GM20431 (cell line): Measurements from ENCODE around the gene LIM2.

ENCODE experiments used
- in situ Hi-C: fragments of 300-500 bp; cut with MseI, MboI; formaldehyde crosslinking; loops from one replicate; pipeline ENCODE4 v1.15.0; 2020; ENCODE audit warnings: low sequenced_read_pairs; ENCODE audit not compliant: unreplicated experiment

LIM2 gene

GRCh38 chr19:51367255-51367564, 20.6 kb downstream of the LIM2 start:
- in situ Hi-C loops: no loop called here

GRCh38 chr19:51366389-51367254, 21.2 kb downstream of the LIM2 start:
- in situ Hi-C loops: no loop called here

GRCh38 chr19:51365965-51366388, 21.8 kb downstream of the LIM2 start, which contains the start of gene ETFB:
Gene ETFB, minus strand, starts transcription at chr19:51366388. Its CDS starts 62 bp downstream, at chr19:51366326.
- in situ Hi-C loops: no loop called here

- in situ Hi-C loops: no loop called here
Measured at GRCh38 chr19:51365211-51365964, 22.4 kb downstream of the LIM2 start.

- in situ Hi-C loops: no loop called here
Measured at GRCh38 chr19:51364200-51365106, 23.3 kb downstream of the LIM2 start.

GRCh38 chr19:51361239-51361638, 26.5 kb downstream of the LIM2 start:
- in situ Hi-C loops: no loop called here

GRCh38 chr19:51359294-51359693, 28.5 kb downstream of the LIM2 start:
- in situ Hi-C loops: no loop called here

- in situ Hi-C loops: no loop called here
Measured at GRCh38 chr19:51357952-51358351, 29.8 kb downstream of the LIM2 start.

GRCh38 chr19:51356159-51356801, 31.5 kb downstream of the LIM2 start:
- in situ Hi-C loops: no loop called here

- in situ Hi-C loops: no loop called here
Measured at GRCh38 chr19:51354742-51355148, 33.0 kb downstream of the LIM2 start.

GRCh38 chr19:51354103-51354741, 33.6 kb downstream of the LIM2 start:
- in situ Hi-C loops: no loop called here

- in situ Hi-C loops: no loop called here
Measured at GRCh38 chr19:51352783-51353360, 34.9 kb downstream of the LIM2 start.

- in situ Hi-C loops: no loop called here
Measured at GRCh38 chr19:51351266-51351990, 36.3 kb downstream of the LIM2 start.

- in situ Hi-C loops: no loop called here
Measured at GRCh38 chr19:51347209-51347928, 40.4 kb downstream of the LIM2 start.

GRCh38 chr19:51346742-51347141, 41.0 kb downstream of the LIM2 start:
- in situ Hi-C loops: no loop called here

- in situ Hi-C loops: no loop called here
Measured at GRCh38 chr19:51345076-51345620, 42.6 kb downstream of the LIM2 start.
